Measurements from ENCODE around the gene CACNA1S.

The CACNA1S gene

DNA sequence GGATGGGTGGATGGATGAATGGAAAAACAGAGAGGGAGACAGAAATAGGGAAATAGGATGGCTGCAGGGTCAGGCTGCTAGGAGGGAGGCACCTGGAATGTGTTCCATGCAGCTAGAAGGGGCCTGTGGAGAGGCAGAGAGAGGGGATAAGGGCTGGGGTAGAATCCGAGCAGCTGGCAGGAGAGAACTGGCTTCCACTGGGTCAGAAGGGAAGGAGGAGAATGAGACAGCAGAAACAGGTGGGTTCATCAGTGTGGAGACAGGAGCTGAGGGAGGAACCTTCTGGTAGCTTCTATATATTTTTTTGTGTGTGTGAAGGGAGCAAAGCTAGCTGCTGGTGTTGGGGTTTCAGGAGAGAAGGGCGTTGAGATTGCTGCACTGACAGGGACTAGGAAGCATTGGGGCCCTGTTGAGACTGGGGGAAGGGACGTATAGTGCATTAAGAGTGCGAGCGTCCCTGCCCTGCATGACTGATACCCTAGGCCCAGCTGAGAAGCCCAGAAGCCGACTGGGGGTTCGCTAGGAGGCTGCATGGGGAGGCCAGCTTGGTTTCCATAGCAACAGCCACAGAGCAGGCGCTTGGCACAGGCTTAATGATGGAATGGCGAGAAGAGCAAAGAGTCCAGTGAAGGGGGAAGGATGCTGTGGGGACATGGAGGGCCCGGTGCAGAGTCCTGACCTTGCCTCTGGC is 73.9 kb downstream of the CACNA1S start:
- peak in 13 of 51 donors; percentile 15 to 59 (median 26) for DNase-seq

DNA sequence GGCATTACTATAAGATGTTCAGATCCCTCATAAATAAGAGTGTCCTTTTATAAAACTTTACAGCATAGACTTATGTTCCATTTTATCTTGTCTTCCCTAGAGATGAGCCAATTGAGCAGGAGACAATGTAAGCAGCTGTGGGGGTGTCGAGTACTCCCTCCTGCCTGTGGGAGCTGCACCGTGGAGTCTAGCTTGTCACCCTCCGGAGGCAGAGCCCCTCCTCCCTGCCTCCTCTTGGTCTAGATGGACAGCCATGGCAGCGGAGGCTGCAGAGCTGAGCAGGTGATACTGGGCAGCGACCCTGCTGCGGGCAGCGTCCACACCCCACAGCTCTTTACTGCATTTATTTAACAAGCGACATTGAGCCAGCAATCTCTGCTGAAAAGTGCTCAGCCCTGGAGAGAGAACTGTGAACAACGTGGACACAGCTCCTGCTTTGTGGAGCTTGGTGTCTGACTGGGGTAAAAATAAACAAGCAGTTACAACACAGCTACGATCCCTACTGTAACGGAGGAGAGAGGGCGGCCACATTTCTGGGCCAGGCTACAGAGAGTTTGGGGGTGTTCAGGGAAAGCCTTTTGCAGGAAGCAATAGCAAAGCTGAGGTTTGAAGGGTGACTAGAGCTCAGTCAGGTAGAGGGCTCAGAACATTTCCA is 75.9 kb downstream of the CACNA1S start:
- DNase-seq: peak in 3 of 51 donors; percentile 20 to 56 (median 28)

DNA sequence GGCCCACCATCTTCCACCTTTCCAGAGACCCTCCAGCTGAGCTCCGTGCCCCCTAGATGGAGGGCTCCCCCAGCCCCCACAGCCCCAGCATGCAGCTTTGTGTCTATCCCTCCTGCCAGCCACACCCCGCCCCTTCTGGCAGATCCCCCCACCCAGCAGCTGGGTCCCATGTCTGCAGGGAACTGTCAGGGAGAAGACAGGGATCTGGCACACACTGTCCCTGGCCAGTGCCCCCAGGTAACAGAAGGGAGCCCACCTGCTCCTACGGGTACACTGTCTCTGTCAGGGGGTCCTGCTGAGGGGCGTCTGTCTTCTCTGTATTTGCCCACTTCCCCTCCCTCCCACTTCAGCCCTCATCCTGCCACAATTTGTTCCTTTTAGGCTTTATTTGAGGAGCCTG is 77.6 kb downstream of the CACNA1S start:
- DNase-seq: no peak

DNA sequence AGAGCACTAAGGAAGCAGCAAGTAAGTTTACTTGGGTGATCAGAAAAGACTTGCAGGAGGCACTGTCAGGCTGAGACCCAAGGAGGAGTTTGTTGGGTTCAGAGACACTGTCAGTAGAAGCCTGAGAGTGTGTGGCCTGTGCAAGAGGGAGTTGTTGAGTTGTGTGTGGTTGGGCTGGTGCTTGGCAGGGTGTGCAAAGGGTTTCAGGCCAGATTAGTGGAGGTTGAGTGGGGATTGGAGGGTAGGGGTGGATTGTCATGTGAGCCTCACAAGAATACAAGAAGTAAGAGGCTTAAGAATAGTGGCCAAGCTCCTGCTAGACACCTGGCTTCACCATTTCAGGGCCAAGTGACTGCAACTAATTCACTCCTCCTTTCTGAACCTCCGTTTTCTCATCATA is 79.8 kb downstream of the CACNA1S start:
- no peak for DNase-seq

DNA sequence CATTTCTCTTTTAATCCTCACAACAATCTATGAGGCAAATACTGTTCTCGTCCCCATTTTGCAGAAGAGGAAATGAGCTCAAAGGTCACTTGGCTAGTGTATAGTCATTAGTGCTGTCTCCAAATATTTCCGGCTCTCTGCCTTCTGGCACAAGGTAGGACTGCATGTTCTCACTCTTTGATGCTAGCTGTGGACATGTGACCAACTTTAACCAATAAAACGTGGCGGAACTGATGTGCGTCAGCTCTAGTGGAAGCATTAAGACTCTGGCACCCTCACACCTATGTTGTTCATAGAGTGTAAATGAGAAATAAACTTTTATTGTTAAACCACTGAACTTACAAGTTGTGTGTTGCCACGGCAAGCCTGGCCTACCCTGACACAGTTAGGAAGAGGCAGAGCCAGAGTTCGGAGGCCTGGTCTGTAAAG is 83.8 kb downstream of the CACNA1S start:
- peak in 14 of 51 donors; percentile 16 to 74 (median 44) for DNase-seq

DNA sequence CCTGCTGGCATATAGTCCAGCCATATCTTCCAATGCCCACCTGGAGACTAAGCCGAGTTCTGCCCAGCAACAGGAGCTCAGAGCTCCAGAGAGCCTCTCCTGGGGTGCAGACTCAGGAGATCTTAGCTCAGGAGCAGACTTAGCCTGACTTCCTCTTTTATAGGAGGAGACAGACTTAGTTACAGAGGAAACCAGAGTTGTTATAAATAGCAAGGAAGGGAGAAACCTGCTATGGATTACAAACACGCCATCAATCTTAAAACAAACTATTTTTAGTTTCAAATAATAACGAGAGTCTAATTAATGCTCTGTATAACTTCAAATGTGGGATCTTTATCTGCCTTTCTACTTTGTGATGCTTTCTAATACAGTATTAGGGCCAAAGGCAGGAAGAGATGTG is 85.4 kb downstream of the CACNA1S start:
- no peak for DNase-seq

DNA sequence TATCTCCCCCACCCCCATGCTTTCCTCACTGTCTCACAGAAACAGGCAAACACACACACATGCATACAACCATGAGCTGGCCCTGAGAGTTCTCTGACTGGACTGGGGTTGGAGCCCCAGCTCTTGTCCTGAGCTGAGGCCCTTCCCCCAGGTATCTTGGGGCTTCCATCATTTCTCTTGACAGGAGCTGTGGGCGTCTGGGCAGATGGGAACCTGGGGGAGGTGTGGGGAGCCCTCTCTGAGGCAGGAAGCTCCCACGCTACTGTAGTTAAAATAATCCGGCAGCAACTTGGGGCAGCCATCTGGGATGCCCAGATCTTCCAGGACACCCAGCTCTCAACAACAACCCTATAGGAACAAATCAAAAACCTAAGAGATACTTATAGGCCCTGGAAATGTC is 86.0 kb downstream of the CACNA1S start:
- DNase-seq: no peak

DNA sequence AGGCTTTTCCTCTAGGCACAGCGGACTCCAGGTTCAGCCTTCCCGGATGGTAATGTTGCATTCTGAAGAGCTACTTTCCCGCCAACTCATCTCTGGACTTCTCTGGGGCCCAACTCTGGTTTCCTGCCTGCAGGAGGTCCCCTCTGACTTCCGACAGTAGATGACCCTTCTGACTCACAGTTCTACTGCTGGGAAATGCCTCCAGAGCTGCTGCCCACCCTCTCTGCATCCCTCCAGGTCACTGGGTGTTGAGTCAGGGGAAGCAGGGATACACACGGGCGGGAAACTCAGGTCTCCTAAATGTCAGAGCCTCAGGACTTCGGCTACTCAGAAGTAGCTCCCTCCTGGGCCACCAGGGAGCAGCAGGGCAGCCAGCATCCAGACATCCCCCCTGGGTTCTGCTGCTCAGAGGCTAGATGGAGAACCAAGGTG is 86.6 kb downstream of the CACNA1S start:
- DNase-seq: no peak

DNA sequence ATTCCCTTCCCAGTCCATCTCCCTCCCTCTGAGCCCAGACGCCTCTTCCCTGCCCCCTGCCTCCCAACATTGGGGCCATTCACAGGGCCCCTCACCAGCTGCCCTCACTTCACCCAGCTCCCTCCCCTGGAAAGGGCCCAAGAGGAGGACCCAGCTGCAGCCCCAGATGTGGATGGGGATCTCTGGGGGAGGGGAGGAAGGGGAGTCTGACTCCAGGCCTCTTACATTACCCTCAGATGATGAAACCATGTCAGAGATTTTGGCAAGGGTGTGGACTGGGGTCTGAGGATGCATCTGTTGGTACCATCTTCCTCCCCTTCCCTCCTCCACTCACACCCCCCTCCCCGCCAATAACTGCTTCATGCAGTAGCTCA is 87.6 kb downstream of the CACNA1S start:
- DNase-seq: peak in 20 of 51 donors; percentile 22 to 73 (median 56)

DNA sequence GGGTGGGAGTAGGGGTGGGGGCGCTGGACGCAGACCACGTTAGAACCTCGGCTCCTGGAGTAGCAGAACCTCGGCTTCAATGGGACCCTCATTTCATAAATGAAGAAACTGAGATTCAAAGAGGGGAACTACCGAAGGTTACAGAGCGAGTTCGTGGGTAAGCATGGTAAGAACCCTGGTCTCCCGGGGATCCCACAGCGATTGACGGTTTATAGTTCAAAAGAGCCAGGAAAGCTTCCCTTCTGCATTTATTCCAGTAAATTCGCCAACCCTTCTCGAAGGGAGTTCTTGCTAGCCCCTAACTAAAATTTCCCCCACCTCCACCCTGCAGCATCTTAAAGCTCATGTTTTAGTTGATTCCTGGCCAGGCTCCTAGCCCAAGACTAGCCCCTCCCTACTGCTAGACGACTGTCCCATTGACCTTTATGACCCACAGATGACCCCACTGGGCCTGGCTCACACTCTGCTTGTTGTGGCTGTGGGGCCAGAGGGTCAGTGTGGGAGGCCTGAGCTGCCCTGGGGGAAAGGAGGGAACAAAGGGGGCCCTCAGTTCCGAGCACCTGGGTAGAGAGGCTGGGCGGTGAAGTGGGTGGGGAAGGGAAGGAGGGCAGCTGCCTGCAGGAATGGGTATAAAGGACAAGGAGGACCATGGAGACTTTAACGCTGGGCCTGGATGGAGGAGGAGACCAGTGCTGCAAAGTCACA is 88.2 kb downstream of the CACNA1S start:
- no peak for DNase-seq

DNA sequence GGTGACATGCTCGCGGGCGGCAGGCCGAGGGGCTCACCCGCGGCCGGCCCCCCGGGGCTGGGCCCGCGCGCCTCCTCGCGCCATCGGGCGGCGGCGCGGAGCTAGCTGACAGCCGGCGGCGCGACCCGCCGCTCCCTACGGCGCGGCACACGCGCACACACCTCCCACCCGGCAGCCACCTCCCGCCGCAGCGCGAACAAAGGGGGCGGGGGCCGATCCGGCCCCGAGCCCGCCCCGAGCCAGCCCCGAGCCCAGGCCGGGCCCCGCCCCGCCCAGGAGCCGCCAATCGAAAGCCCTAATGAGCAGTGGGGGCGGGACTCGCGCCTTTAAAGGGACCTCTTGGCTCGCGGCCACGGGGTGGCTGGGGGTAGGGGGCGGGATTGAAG is 88.7 kb downstream of the CACNA1S start, which contains the start of gene KIF21B:
KIF21B (minus strand) TSS at position 198 of the 386 bp plus-strand sequence. CDS start 331 bp downstream, outside the sequence.
- peak in 45 of 51 donors; percentile 23 to 90 (median 76) for DNase-seq

DNA sequence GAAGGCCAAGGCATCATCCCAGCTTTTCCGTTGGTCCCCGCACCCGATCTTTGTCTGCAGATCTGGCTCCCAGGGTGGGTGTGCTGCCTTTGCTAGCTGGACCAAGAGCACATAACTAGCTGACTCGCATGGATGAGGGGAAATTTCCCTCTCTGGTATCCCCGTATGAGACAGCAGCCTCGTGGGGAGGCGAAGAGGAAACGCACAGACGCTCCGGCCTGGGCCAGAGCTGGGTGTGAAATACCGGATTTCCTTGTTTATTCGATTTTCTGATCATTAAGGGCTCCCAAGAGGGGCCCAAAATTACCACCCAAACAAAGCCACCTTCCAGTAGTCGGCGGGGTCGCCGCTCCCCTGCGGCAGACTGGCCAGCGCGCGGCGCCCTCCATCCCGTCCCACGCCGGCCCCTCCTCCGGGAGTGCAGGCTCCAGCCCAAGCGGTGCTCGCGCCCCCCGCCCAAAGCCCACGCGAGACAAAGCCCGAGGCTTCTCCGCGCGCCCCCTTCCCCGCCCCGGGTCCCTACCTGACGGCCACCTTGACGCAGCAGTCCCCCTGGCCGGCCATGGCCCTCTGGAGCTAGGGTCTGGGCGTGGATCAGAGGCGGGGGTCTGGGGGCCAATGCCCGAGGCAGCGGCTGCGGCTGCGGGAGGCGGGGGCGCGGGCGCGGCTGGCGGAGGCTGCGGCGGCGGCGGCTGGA is 89.3 kb downstream of the CACNA1S start:
- peak in 10 of 51 donors; percentile 26 to 73 (median 44) for DNase-seq

DNA sequence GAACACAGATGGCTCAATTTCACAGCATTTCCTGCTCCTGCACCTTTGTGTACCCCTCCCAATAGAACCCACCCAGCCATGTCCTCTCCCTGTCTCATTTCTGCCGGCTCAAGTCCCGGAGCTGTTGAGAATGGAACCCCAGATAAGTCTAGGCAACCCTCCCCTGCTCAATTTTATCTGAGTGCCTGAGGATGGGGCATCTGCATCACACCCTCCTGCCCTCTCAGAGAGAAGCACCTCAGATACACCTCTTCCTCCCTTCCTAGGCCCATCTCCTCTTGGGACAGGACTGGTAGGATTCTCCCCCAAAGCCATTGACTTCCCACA is 89.8 kb downstream of the CACNA1S start:
- DNase-seq: no peak

DNA sequence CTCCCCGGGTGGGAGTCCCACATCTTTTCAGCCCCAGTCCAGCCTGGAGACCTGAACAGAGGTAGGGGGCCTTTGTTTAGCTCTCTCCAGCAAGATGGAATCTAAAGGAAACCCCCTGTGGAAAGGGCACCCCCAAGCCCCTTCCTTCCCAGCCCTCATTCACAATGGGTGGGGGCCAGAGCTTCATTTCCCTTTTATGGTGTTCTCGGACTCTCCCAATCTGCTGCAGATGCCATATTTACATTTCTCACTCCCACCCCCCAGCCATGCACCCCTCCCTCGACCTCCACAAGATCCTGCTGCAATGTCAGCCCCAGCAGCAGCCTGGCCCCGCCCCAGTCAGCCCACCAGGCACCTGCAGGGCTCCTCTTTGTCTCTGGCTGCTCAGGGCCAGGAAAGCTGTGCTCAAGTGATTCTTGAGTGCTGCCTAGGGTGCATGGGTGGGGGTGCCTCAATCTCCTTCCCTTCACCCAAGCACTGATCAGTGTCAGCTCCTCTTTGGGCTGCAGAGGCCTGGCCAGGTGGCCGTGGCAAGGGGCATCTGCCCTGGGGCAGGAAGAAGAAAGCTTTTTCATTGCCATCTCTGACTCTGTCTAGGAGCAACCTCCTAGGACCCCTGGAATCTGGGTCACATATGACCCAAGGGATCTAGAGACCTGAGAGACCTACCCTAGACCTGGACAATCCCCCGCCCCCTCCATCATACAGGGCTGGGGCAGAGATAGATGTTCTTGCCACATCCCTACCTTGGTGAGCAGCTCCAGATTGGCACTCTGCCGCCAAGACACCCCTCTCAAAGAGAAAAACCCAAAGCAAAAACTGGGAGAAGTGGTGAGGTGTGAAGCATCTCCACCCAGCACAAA is 90.4 kb downstream of the CACNA1S start:
- DNase-seq: no peak

DNA sequence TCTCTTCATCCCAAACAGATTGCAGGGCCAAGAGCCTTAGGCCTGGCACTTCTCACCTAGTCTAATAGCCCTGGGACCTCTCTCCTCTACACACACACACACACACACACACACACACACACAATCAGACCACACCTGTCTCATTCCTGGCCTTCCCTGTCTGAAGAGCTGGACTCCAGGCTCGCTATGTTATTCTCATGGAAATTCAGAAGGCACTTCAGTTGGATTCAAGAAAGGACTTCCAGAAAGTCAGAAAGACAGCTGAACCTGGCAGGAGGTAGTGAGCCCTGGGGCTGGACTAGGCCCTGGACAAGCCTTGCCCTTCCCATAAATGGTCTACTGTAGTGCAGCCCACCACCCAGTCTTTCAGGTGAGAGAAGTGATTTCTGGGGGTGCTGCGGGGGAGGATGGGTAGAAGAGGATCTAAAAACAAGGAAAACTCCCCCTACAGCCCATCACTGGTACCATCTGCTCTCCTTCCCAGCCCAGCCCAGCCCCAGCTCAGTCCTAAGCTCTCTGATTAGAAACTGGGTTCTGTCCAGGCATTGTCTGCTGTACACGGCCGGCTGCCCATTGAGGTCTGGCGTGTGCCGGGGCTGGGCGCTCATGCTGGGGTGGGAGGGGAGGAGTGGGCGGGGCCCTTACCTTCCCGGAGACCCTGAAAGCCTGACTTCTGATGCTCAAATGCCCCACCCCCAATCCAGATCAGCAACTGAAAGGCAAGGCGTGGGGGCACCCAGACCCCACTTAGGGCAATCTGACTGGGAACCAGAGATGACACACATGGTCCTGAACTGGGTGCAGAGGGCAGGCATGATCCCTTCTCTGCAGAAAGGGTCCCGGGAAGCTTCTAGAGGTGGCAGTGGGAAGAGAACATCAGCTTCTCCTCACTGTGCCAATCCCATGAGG is 91.3 kb downstream of the CACNA1S start:
- peak in 22 of 51 donors; percentile 20 to 68 (median 48) for DNase-seq

DNA sequence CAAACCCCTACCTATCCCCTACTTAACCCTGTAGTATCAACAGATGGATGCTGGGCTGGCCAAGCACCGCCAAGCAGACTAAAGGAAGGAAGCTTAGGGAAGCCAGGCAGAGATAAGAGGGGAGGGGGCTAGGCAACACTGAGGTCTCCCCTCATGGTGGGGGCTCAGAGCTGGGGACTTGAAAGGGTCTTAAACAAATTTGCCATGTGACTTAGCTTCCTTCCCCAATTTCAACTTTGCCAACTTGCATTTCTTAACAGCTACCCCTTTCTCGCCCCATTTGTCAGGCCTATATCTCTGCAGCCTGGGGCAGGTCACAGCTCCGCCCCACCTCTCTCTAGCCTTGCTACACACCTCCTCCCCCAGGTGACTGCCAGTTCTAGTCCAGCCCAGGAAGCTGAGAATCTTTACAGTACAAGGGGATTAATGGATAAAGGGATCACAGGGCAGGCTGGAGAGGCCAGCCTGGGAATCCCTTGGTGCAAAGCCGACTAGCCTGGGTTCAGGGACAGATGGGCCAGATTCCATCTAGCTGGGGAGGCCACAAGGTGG is 92.1 kb downstream of the CACNA1S start:
- DNase-seq: no peak

DNA sequence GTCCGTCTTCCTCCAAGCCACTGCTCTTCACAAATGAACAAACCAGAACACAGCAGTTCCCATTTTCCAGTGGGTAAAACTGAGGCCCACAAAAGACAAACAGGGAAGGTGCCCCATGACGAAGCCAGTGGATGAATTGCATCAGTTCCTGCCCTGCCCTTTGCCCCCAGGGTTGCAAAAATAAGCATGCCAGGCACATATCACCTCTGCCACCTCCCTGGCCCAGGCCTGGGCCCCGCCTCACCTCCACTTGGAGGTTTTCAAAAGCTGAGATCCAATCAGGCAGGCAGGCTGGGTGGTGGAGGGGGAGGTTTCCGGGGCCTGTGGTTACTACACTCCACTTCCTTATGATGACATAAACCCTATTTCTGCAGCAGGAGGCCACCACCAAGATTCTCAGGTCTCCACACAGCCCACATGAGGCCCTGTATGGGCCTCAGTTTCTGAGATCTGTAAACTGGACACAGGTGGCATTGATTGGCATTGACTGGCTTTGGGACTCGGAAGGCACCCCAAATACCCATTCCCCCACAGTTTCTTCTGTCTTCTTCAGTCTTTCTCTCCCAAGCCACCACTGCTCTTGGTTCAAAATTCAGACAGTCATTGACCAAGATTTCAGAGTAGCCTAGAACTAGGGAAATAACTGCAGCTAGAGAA is 92.8 kb downstream of the CACNA1S start:
- DNase-seq: peak in 6 of 51 donors; percentile 13 to 34 (median 26)

DNA sequence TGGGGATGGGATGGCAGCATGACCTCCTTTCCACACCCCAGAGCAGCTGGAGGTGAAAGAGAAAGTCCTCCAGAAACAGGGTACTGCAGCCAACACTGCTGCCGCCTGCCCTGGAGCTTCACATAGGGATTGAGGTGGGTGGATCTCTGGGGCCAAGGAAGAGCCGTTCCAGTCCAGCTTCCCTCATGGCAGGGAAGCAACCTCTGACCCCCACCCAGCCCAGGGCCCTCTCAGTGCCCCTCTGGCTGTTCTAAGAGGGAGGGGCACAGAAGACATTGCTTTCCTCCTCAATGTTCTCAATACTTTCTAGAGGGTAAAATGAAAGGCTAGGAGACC is 94.4 kb downstream of the CACNA1S start:
- no peak for DNase-seq

All from hypothalamus (tissue), 51 donors.